ENCODE results near the gene PPIE.

Gene PPIE

GRCh38 chr1:39735731-39736130 is 3.0 kb upstream of the PPIE start:
- no peak overlapping the region for H3K4me2 ChIP-seq (ENCODE audit: low read depth, low read length)
- TF ChIP-seq EZH2phosphoT487 (IDR thresholded peaks at IDR 0.05; ENCODE audit: low read length) = no peak
- no peak for TF ChIP-seq EZH2 (optimal IDR thresholded peaks at IDR 0.05; ENCODE audit: low read depth, low read length)
- no peak for TF ChIP-seq CTCF (IDR thresholded peaks at IDR 0.05; ENCODE audit: low read length)
- no peaks in the 10 kb centered on the region for H3F3A ChIP-seq (ENCODE audit: insufficient read depth, low read length)
- H2AFZ ChIP-seq (ENCODE audit: low read length) = no peak overlapping the region
- H3K4me3 ChIP-seq (ENCODE audit: low read length) = no peak overlapping the region
- no peaks in the 10 kb centered on the region for H4K20me1 ChIP-seq (ENCODE audit: insufficient read depth, low read length)
- no peaks in the 10 kb centered on the region for H3K9me2 ChIP-seq (replicated peaks; ENCODE audit: insufficient read depth, low read length)
- DNase-seq = no peak
- no peaks in the 10 kb centered on the region for H3K36me3 ChIP-seq (replicated peaks; ENCODE audit: insufficient read depth, low read length)
- H3K27me3 ChIP-seq (replicated peaks; ENCODE audit: insufficient read depth, low read length) = no peaks in the 10 kb centered on the region
- H3K9me3 ChIP-seq (replicated peaks; ENCODE audit: insufficient read depth, low read length) = no peaks in the 10 kb centered on the region
- H3K27ac ChIP-seq (ENCODE audit: low read length) = no peak overlapping the region
- H3K4me1 ChIP-seq (ENCODE audit: low read length) = peaks cover 15% of the 10 kb centered on the region
- no peak overlapping the region for H3K9ac ChIP-seq (ENCODE audit: low read length)
- peaks cover 21% of the 10 kb centered on the region for H3K79me2 ChIP-seq (ENCODE audit: low read length)

GRCh38 chr1:39737546-39738169 is 1.0 kb upstream of the PPIE start:
- H3F3A ChIP-seq (ENCODE audit: insufficient read depth, low read length) = peaks cover 2% of the 10 kb centered on the region; the same call in 1 of the 2 replicates
- no peak overlapping the region for H3K27ac ChIP-seq (ENCODE audit: low read length)
- no peaks in the 10 kb centered on the region for H4K20me1 ChIP-seq (ENCODE audit: insufficient read depth, low read length)
- H3K9me2 ChIP-seq (replicated peaks; ENCODE audit: insufficient read depth, low read length) = no peaks in the 10 kb centered on the region
- H3K9me3 ChIP-seq (replicated peaks; ENCODE audit: insufficient read depth, low read length) = no peaks in the 10 kb centered on the region
- no peak overlapping the region for H3K4me2 ChIP-seq (ENCODE audit: low read depth, low read length)
- DNase-seq = no peak
- H3K4me3 ChIP-seq (ENCODE audit: low read length) = no peak overlapping the region
- H3K4me1 ChIP-seq (ENCODE audit: low read length) = peaks cover 30% of the 10 kb centered on the region
- H3K79me2 ChIP-seq (ENCODE audit: low read length) = peaks cover 34% of the 10 kb centered on the region
- no peak overlapping the region for H2AFZ ChIP-seq (ENCODE audit: low read length)
- H3K36me3 ChIP-seq (replicated peaks; ENCODE audit: insufficient read depth, low read length) = peaks cover 5% of the 10 kb centered on the region; the same call in 1 of the 2 replicates
- TF ChIP-seq EZH2 (optimal IDR thresholded peaks at IDR 0.05; ENCODE audit: low read depth, low read length) (no peak), EZH2phosphoT487 (IDR thresholded peaks at IDR 0.05; ENCODE audit: low read length) (no peak), CTCF (IDR thresholded peaks at IDR 0.05; ENCODE audit: low read length) (no peak)
- H3K27me3 ChIP-seq (replicated peaks; ENCODE audit: insufficient read depth, low read length) = no peaks in the 10 kb centered on the region
- H3K9ac ChIP-seq (ENCODE audit: low read length) = no peak overlapping the region

GRCh38 chr1:39745016-39745670 is 6.5 kb downstream of the PPIE start:
- Histone ChIP-seq H3K36me3 (replicated peaks; ENCODE audit: insufficient read depth, low read length) (peaks cover 24% of the 10 kb centered on the region), H3K27ac (ENCODE audit: low read length) (no peak overlapping the region), H3K79me2 (ENCODE audit: low read length) (peaks cover 66% of the 10 kb centered on the region), H3F3A (ENCODE audit: insufficient read depth, low read length) (peaks cover 6% of the 10 kb centered on the region; the same call in 1 of the 2 replicates), H4K20me1 (ENCODE audit: insufficient read depth, low read length) (no peaks in the 10 kb centered on the region), H2AFZ (ENCODE audit: low read length) (no peak overlapping the region), H3K9me3 (replicated peaks; ENCODE audit: insufficient read depth, low read length) (no peaks in the 10 kb centered on the region), H3K4me3 (ENCODE audit: low read length) (no peak overlapping the region), H3K4me2 (ENCODE audit: low read depth, low read length) (no peak overlapping the region), H3K9ac (ENCODE audit: low read length) (no peak overlapping the region), H3K9me2 (replicated peaks; ENCODE audit: insufficient read depth, low read length) (no peaks in the 10 kb centered on the region), H3K4me1 (ENCODE audit: low read length) (peaks cover 32% of the 10 kb centered on the region), H3K27me3 (replicated peaks; ENCODE audit: insufficient read depth, low read length) (no peaks in the 10 kb centered on the region)
- TF ChIP-seq CTCF (IDR thresholded peaks at IDR 0.05; ENCODE audit: low read length) (no peak), EZH2 (optimal IDR thresholded peaks at IDR 0.05; ENCODE audit: low read depth, low read length) (no peak), EZH2phosphoT487 (IDR thresholded peaks at IDR 0.05; ENCODE audit: low read length) (no peak)
- DNase-seq = no peak

All from MM.1S (cell line).